Parathyroid adenoma (tissue), 2 donors: ENCODE results near the gene LPP.

Experiments
- H2AFZ ChIP-seq: fragments of 300-600 bp; sonication (generic); one replicate; pipeline ENCODE4 v1.7.0; 2017; ENCODE audit warnings: antibody characterized with exemption, mild to moderate bottlenecking
- H3K27ac ChIP-seq: fragments of 300-600 bp; sonication (generic); one replicate; pipeline ENCODE4 v1.7.0; 2017
- H3K27me3 ChIP-seq: fragments of 300-600 bp; sonication (generic); one replicate; pipeline ENCODE4 v1.7.0; 2017; ENCODE audit warnings: low read length; ENCODE audit not compliant: control insufficient read depth, insufficient read depth
- H3K36me3 ChIP-seq: fragments of 300-600 bp; sonication (generic); one replicate; pipeline ENCODE4 v1.7.0; 2017; ENCODE audit warnings: low read length; ENCODE audit not compliant: control insufficient read depth, insufficient read depth
- H3K4me1 ChIP-seq: fragments of 300-600 bp; sonication (generic); one replicate; pipeline ENCODE4 v1.7.0; 2017; ENCODE audit warnings: control low read depth
- H3K4me2 ChIP-seq: fragments of 300-600 bp; sonication (generic); one replicate; pipeline ENCODE4 v1.7.0; 2017; ENCODE audit warnings: low read length
- H3K4me3 ChIP-seq: fragments of 300-600 bp; sonication (generic); one replicate; pipeline ENCODE4 v1.7.0; 2017; ENCODE audit warnings: low read depth, low read length
- H3K79me2 ChIP-seq: fragments of 300-600 bp; sonication (generic); one replicate; pipeline ENCODE4 v1.7.0; 2017; ENCODE audit warnings: control low read depth
- H3K9ac ChIP-seq: fragments of 300-600 bp; sonication (generic); one replicate; pipeline ENCODE4 v1.7.0; 2017; ENCODE audit warnings: mild to moderate bottlenecking
- H3K9me3 ChIP-seq: fragments of 300-600 bp; sonication (generic); one replicate; pipeline ENCODE4 v1.7.0; 2017; ENCODE audit warnings: low read length; ENCODE audit not compliant: control insufficient read depth
- CTCF ChIP-seq: fragments of 300-600 bp; sonication (generic); IDR thresholded peaks from one replicate; pipeline ENCODE4 v1.7.0; 2017; ENCODE audit warnings: antibody characterized with exemption, mild to moderate bottlenecking
- donor health status: primary hyperparathyroidism.

Gene LPP

GRCh38 chr3:188176476-188176875 is 22.5 kb downstream of the LPP start:
- H3K4me2 ChIP-seq = no peak overlapping the region
- H3K4me3 ChIP-seq = no peak overlapping the region
- TF ChIP-seq CTCF = no peak
- H3K27ac ChIP-seq = no peak overlapping the region
- peaks cover 25% of the 10 kb centered on the region for H3K79me2 ChIP-seq
- peaks cover 21% of the 10 kb centered on the region for H3K4me1 ChIP-seq
- H3K27me3 ChIP-seq = no peaks in the 10 kb centered on the region
- no peak overlapping the region for H3K9ac ChIP-seq
- no peaks in the 10 kb centered on the region for H3K9me3 ChIP-seq
- H3K36me3 ChIP-seq = no peaks in the 10 kb centered on the region
- no peak overlapping the region for H2AFZ ChIP-seq

- no peak overlapping the region for H3K27ac ChIP-seq
Measured at GRCh38 chr3:188176884-188177283, 22.9 kb downstream of the LPP start.

GRCh38 chr3:188177721-188178120 is 23.8 kb downstream of the LPP start:
- no peak overlapping the region for H3K4me3 ChIP-seq
- H3K79me2 ChIP-seq = peaks cover 33% of the 10 kb centered on the region
- H3K27ac ChIP-seq = no peak overlapping the region
- H3K4me2 ChIP-seq = no peak overlapping the region
- H3K4me1 ChIP-seq = peaks cover 16% of the 10 kb centered on the region
- H2AFZ ChIP-seq = no peak overlapping the region
- H3K36me3 ChIP-seq = no peaks in the 10 kb centered on the region
- TF ChIP-seq CTCF = no peak
- no peaks in the 10 kb centered on the region for H3K9me3 ChIP-seq
- no peak overlapping the region for H3K9ac ChIP-seq
- H3K27me3 ChIP-seq = no peaks in the 10 kb centered on the region

More at GRCh38 chr3:188176884-188177283, 22.9 kb downstream of the LPP start:
- peaks cover 18% of the 10 kb centered on the region for H3K4me1 ChIP-seq
- peaks cover 27% of the 10 kb centered on the region for H3K79me2 ChIP-seq
- H3K4me3 ChIP-seq = no peak overlapping the region
- H3K4me2 ChIP-seq = no peak overlapping the region
- H3K9ac ChIP-seq = no peak overlapping the region
- H3K36me3 ChIP-seq = no peaks in the 10 kb centered on the region
- H3K9me3 ChIP-seq = no peaks in the 10 kb centered on the region
- no peaks in the 10 kb centered on the region for H3K27me3 ChIP-seq
- no peak overlapping the region for H2AFZ ChIP-seq
- no peak for TF ChIP-seq CTCF

GRCh38 chr3:188178293-188178936 is 24.5 kb downstream of the LPP start:
- Histone ChIP-seq H3K4me2 (no peak overlapping the region), H3K27ac (no peak overlapping the region), H3K36me3 (no peaks in the 10 kb centered on the region), H2AFZ (no peak overlapping the region), H3K9me3 (no peaks in the 10 kb centered on the region), H3K27me3 (no peaks in the 10 kb centered on the region), H3K4me1 (peaks cover 16% of the 10 kb centered on the region), H3K9ac (no peak overlapping the region), H3K4me3 (no peak overlapping the region), H3K79me2 (peaks cover 40% of the 10 kb centered on the region)
- TF ChIP-seq CTCF = no peak
